Gastrocnemius medialis (tissue), 4 donors: ENCODE data around the gene FGFRL1. TPM values are rescaled to one million over a fixed set of nuclear protein-coding genes. Genes with fewer than 3 reads are reported as not detected.
"Not testable (repeated sequence)": the region's sequence is repeated elsewhere in the genome, so short reads cannot be mapped to it uniquely, and the experiment has no call there.

ENCODE experiments used
- ATAC-seq, 2 donors: fragments of 150-250 bp; one replicate each; pipeline ENCODE4 v1.9.1; 2016
- DNase-seq, 2 donors: peaks; one replicate each; pipeline ENCODE4 v3.0.0-alpha.2; 2019
- H3K27ac ChIP-seq, 4 donors: fragments of 200-600 bp; sonication (generic); 1 replicate in 1 of 4; 2 replicates in 3 of 4; pipeline ENCODE4 v1.5.1; 2016 to 2018; ENCODE audit warnings: mild to moderate bottlenecking in 2 of 4, moderate library complexity in 1 of 4
- H3K27me3 ChIP-seq, 3 donors: fragments of 200-600 bp; sonication (generic) in 2 of 3; 1 replicate in 1 of 3; 2 replicates in 2 of 3; pipeline versions ENCODE4 v1.5.1 to v1.6.0; 2016 to 2019; ENCODE audit warnings: mild to moderate bottlenecking in 1 of 3, moderate library complexity in 1 of 3
- H3K36me3 ChIP-seq, 2 donors: fragments of 200-600 bp; sonication (generic) in 1 of 2; one replicate each; pipeline ENCODE4 v1.5.1; 2017 to 2018
- H3K4me1 ChIP-seq, 2 donors: fragments of 200-600 bp; sonication (generic) in 1 of 2; one replicate each; pipeline ENCODE4 v1.5.1; 2016 to 2017; ENCODE audit warnings: mild to moderate bottlenecking in 2 of 2
- H3K4me3 ChIP-seq, 4 donors: fragments of 200-600 bp; sonication (generic) in 3 of 4; 1 replicate in 1 of 4; 2 replicates in 3 of 4; pipeline ENCODE4 v1.5.1; 2016 to 2019; ENCODE audit warnings: mild to moderate bottlenecking in 2 of 4
- H3K9me3 ChIP-seq, 3 donors: fragments of 200-600 bp; sonication (generic) in 2 of 3; 1 replicate in 1 of 3; 2 replicates in 2 of 3; pipeline ENCODE4 v1.5.1; 2016 to 2019
- CTCF ChIP-seq, 5 experiments: fragments of 450-650 bp in 3 of 5; fragments of 200-600 bp in 2 of 5; sonication (generic) in 2 of 5; IDR thresholded peaks in 4 of 5; conservative IDR thresholded peaks in 1 of 5; 1 replicate in 4 of 5; 2 replicates in 1 of 5; pipeline ENCODE4 v1.5.1; 2016 to 2019; ENCODE audit warnings: antibody characterized with exemption in 5 of 5, mild to moderate bottlenecking in 3 of 5, moderate library complexity in 3 of 5
- POLR2A ChIP-seq, 2 donors: fragments of 450-650 bp; IDR thresholded peaks; one replicate each; pipeline ENCODE4 v1.6.1; 2017; ENCODE audit warnings: antibody characterized with exemption in 2 of 2, mild to moderate bottlenecking in 2 of 2, moderate library complexity in 2 of 2
- in situ Hi-C, 4 donors: fragments of 200-750 bp; cut with MboI; loops; one replicate each; pipeline versions ENCODE4 v1.15.0 to v1.8.0; 2017; ENCODE audit warnings: low sequenced_read_pairs in 4 of 4
- intact Hi-C: fragments of 100-400 bp; cut with DNase I; formaldehyde crosslinking; loops from one replicate; pipeline ENCODE4 v1.15.1; 2023; ENCODE audit warnings: low total_unique reads
- total RNA-seq, 4 donors: library from RNA; depleted of rRNA; stranded (reverse); fragments of >200 nt; gene quantifications; one replicate each; pipeline versions ENCODE4 v1.1.0 to v1.2.3, GENCODE V29; 2016

Gene FGFRL1
- total RNA-seq, 4 donors from 2014 or later, result 10.4 to 32.4 (median 15.2) TPM

GRCh38 chr4:971666-972500 is 39.5 kb upstream of the FGFRL1 start:
- intact Hi-C loops, result loop anchor here (2.0 kb wide), 1 partner anchor 37 kb away; no protein-coding TSS in a partner anchor
- Histone ChIP-seq H3K4me3 (peak overlapping the region; percentile 73 to 82 (median 79)), H3K27me3 (no peaks in the 10 kb centered on the region), H3K9me3 (no peaks in the 10 kb centered on the region), H3K4me1 (peaks cover 15 to 16% of the 10 kb centered on the region in 2 donors), H3K27ac (no peak overlapping the region), H3K36me3 (no peaks in the 10 kb centered on the region)
- TF ChIP-seq CTCF (IDR thresholded peaks at IDR 0.05 in 4 of 5, conservative IDR thresholded peaks at IDR 0.05 in 1 of 5), result no peak
- TF ChIP-seq POLR2A (IDR thresholded peaks at IDR 0.05), result no peak
- DNase-seq (no peak), ATAC-seq (no peak)
- in situ Hi-C loops, result no loop called here

- in situ Hi-C loops, result no loop called here
Observed at GRCh38 chr4:972651-973424, 38.6 kb upstream of the FGFRL1 start.

GRCh38 chr4:973431-974397 is 37.7 kb upstream of the FGFRL1 start, which contains the start of gene DGKQ:
Gene DGKQ, minus strand, starts transcription at chr4:973569. Its CDS starts 87 bp downstream, at chr4:973482.
- in situ Hi-C loops (no loop called here), intact Hi-C loops (loop anchor here (1.0 to 2.0 kb wide), 2 partner anchors 35 to 41 kb away; partner anchors contain the start of genes GAK and TMEM175)
- Histone ChIP-seq H3K4me3 (peak within 1 kb of the TSS; percentile 73 to 82 (median 79)), H3K27me3 (no peaks in the 10 kb centered on the region), H3K9me3 (no peaks in the 10 kb centered on the region), H3K4me1 (peaks cover 15 to 16% of the 10 kb centered on the region in 2 donors), H3K36me3 (no peaks in the 10 kb centered on the region), H3K27ac (no peak within 1 kb of the TSS)
- TF ChIP-seq CTCF (IDR thresholded peaks at IDR 0.05 in 4 of 5, conservative IDR thresholded peaks at IDR 0.05 in 1 of 5), result no peak
- TF ChIP-seq POLR2A (IDR thresholded peaks at IDR 0.05), result peak in 1 of 2 donors; percentile 29
- ATAC-seq (peak; percentile 93 to 96), DNase-seq (peak; percentile 79 to 85)

More at GRCh38 chr4:972651-973424, 38.6 kb upstream of the FGFRL1 start:
- ATAC-seq (peak; percentile 54 to 58), DNase-seq (no peak)
- H3K4me1 ChIP-seq, result peaks cover 15 to 16% of the 10 kb centered on the region in 2 donors
- H3K9me3 ChIP-seq, result no peaks in the 10 kb centered on the region
- peak overlapping the region; percentile 73 to 82 (median 79) for H3K4me3 ChIP-seq
- H3K27ac ChIP-seq, result no peak overlapping the region
- TF ChIP-seq CTCF (IDR thresholded peaks at IDR 0.05 in 4 of 5, conservative IDR thresholded peaks at IDR 0.05 in 1 of 5) (no peak), POLR2A (IDR thresholded peaks at IDR 0.05) (no peak)
- H3K36me3 ChIP-seq, result no peaks in the 10 kb centered on the region
- intact Hi-C loops, result loop anchor here (1.0 to 2.0 kb wide), 2 partner anchors 36 to 41 kb away; partner anchors contain the start of genes GAK and TMEM175
- no peaks in the 10 kb centered on the region for H3K27me3 ChIP-seq

GRCh38 chr4:974668-975067 is 36.8 kb upstream of the FGFRL1 start:
- intact Hi-C loops (no loop called here), in situ Hi-C loops (no loop called here)
- Histone ChIP-seq H3K27me3 (no peaks in the 10 kb centered on the region), H3K4me1 (peaks cover 15 to 16% of the 10 kb centered on the region in 2 donors), H3K9me3 (no peaks in the 10 kb centered on the region), H3K36me3 (no peaks in the 10 kb centered on the region), H3K27ac (no peak overlapping the region), H3K4me3 (no peak overlapping the region)
- TF ChIP-seq POLR2A (IDR thresholded peaks at IDR 0.05) (no peak), CTCF (IDR thresholded peaks at IDR 0.05 in 4 of 5, conservative IDR thresholded peaks at IDR 0.05 in 1 of 5) (no peak)
- DNase-seq (no peak), ATAC-seq (no peak)

- intact Hi-C loops, in situ Hi-C loops: not testable (repeated sequence)
Observed at GRCh38 chr4:976016-976415, 35.4 kb upstream of the FGFRL1 start.

More at GRCh38 chr4:976016-976415, 35.4 kb upstream of the FGFRL1 start:
- ATAC-seq, H3K27ac ChIP-seq, H3K36me3 ChIP-seq, H3K4me3 ChIP-seq, DNase-seq, H3K27me3 ChIP-seq, H3K9me3 ChIP-seq: not testable (repeated sequence)
- peaks cover 15 to 16% of the 10 kb centered on the region in 2 donors for H3K4me1 ChIP-seq
